Loucy (cell line): ENCODE results near the gene ANKS4B.

Source experiments
- H2AFZ ChIP-seq: fragments of 200-600 bp; sonication (generic); 2 replicates; pipeline ENCODE4 v1.6.0; 2016; ENCODE audit warnings: antibody characterized with exemption, mild to moderate bottlenecking, low read length, moderate library complexity
- H3F3A ChIP-seq: fragments of 200-600 bp; 2 replicates; pipeline ENCODE4 v1.6.0; 2016; ENCODE audit warnings: antibody characterized with exemption, low read depth, mild to moderate bottlenecking
- H3K27me3 ChIP-seq: fragments of 200-600 bp; sonication (generic); 2 replicates; pipeline ENCODE4 v1.6.1; 2014; ENCODE audit warnings: low read length, mild to moderate bottlenecking; ENCODE audit not compliant: insufficient read depth, poor library complexity, severe bottlenecking
- H3K36me3 ChIP-seq: fragments of 200-600 bp; sonication (generic); 2 replicates; pipeline ENCODE4 v1.6.1; 2016; ENCODE audit warnings: low read length; ENCODE audit not compliant: insufficient read depth
- H3K4me1 ChIP-seq: fragments of 200-600 bp; sonication (generic); 2 replicates; pipeline ENCODE4 v1.5.1; 2014; ENCODE audit warnings: low read length, mild to moderate bottlenecking; ENCODE audit not compliant: insufficient read depth, poor library complexity, severe bottlenecking
- H3K4me2 ChIP-seq: fragments of 200-600 bp; sonication (generic); 2 replicates; pipeline ENCODE4 v1.6.0; 2014; ENCODE audit warnings: antibody characterized with exemption, low read length, low read depth, mild to moderate bottlenecking; ENCODE audit not compliant: poor library complexity, severe bottlenecking
- H3K4me3 ChIP-seq: fragments of 200-600 bp; sonication (generic); 2 replicates; pipeline ENCODE4 v1.5.1; 2014; ENCODE audit warnings: low read length, mild to moderate bottlenecking, mixed read lengths; ENCODE audit not compliant: poor library complexity, severe bottlenecking
- H3K79me2 ChIP-seq: fragments of 200-600 bp; sonication (generic); 2 replicates; pipeline ENCODE4 v1.6.1; 2014; ENCODE audit warnings: low read length; ENCODE audit not compliant: insufficient read depth
- H3K9ac ChIP-seq: fragments of 200-600 bp; sonication (generic); 2 replicates; pipeline ENCODE4 v1.6.0; 2014; ENCODE audit warnings: mild to moderate bottlenecking, low read depth, low read length, moderate library complexity; ENCODE audit not compliant: poor library complexity, severe bottlenecking
- H3K9me2 ChIP-seq: fragments of 200-600 bp; sonication (generic); replicated peaks from 2 replicates; pipeline ENCODE4 v1.6.1; 2016; ENCODE audit warnings: low read depth, low read length, mixed read lengths
- H3K9me3 ChIP-seq: fragments of 200-600 bp; sonication (generic); 2 replicates; pipeline ENCODE4 v1.6.1; 2014; ENCODE audit warnings: mild to moderate bottlenecking, antibody characterized with exemption, low read length, low read depth; ENCODE audit not compliant: insufficient read depth
- H4K20me1 ChIP-seq: fragments of 200-600 bp; sonication (generic); 2 replicates; pipeline ENCODE4 v1.6.0; 2014; ENCODE audit warnings: antibody characterized with exemption, low read length, mild to moderate bottlenecking; ENCODE audit not compliant: insufficient read depth, poor library complexity, severe bottlenecking
- CTCF ChIP-seq: fragments of 200-600 bp; sonication (generic); conservative IDR thresholded peaks from 2 replicates; pipeline ENCODE4 v1.5.1; 2014; ENCODE audit warnings: mild to moderate bottlenecking, antibody characterized with exemption, low read length
- EZH2phosphoT487 ChIP-seq: fragments of 200-600 bp; IDR thresholded peaks from 2 replicates; pipeline ENCODE4 v1.6.1; 2018; ENCODE audit warnings: antibody characterized with exemption, mild to moderate bottlenecking, moderate library complexity, borderline replicate concordance

ANKS4B gene

DNA sequence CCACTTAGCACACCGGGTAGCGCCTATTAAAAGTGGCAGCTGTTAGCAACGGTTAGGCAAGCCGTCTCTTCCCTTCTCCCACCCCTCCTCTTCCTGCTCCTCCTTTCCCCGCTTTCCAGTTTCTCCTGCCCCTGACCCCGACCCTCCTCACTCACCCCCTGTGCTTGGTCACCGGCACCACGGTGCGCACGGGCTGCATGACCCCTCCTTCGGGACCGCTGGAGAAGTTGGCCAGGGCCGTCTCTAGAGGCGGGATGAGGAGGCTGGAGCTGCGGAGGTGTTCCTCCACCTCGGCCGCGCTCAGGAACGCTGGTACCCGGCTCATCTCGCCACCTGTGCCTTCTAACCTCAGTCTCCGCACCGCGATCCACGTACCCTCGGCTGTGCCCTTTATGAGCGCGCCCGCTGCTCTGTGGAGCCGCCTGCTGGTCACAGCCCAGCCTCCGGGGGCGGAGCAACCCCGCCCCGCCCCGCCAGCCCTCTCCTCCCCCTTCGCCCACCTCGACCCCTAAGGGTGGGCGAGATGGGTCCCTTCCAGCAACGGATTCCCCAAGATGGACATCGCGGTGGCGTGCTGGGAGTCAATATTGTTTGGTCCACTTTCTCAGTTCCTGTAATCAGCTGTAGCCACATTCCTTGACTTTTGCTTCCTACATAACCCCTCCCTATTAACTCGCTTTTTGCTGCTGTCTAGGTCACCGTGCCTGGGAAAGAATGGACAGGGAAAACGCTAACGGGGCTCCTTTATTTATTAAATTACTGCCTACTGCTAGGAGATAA lies 44.6 kb downstream of the ANKS4B start, which contains the start of gene CRYM:
TSS of gene CRYM (minus strand) at position 364 of the 780 bp plus-strand sequence. CDS start at position 325, 39 bp downstream.
- H3F3A ChIP-seq: no peaks in the 10 kb centered on the region
- H3K4me3 ChIP-seq: no peak within 1 kb of the TSS
- no peaks in the 10 kb centered on the region for H3K36me3 ChIP-seq
- H2AFZ ChIP-seq: no peak within 1 kb of the TSS
- no peaks in the 10 kb centered on the region for H3K79me2 ChIP-seq
- no peaks in the 10 kb centered on the region for H3K9me2 ChIP-seq
- H3K4me1 ChIP-seq: no peaks in the 10 kb centered on the region
- H4K20me1 ChIP-seq: no peaks in the 10 kb centered on the region
- H3K9ac ChIP-seq: no peak within 1 kb of the TSS
- TF ChIP-seq EZH2phosphoT487: no peak
- no peak for TF ChIP-seq CTCF
- no peaks in the 10 kb centered on the region for H3K9me3 ChIP-seq
- H3K27me3 ChIP-seq: peaks cover 3% of the 10 kb centered on the region
- no peak within 1 kb of the TSS for H3K4me2 ChIP-seq

- no peaks in the 10 kb centered on the region for H4K20me1 ChIP-seq
- H3F3A ChIP-seq: no peaks in the 10 kb centered on the region
- no peaks in the 10 kb centered on the region for H3K79me2 ChIP-seq
- H3K4me1 ChIP-seq: no peaks in the 10 kb centered on the region
- TF ChIP-seq EZH2phosphoT487: no peak
- no peak for TF ChIP-seq CTCF
- H3K4me2 ChIP-seq: no peak overlapping the region
- no peaks in the 10 kb centered on the region for H3K36me3 ChIP-seq
- no peaks in the 10 kb centered on the region for H3K9me3 ChIP-seq
- H3K9me2 ChIP-seq: no peaks in the 10 kb centered on the region
- H3K4me3 ChIP-seq: no peak overlapping the region
- peaks cover 10% of the 10 kb centered on the region for H3K27me3 ChIP-seq
- H2AFZ ChIP-seq: no peak overlapping the region
- H3K9ac ChIP-seq: no peak overlapping the region
Measured at GRCh38 chr16:21279501-21279900, 46.0 kb downstream of the ANKS4B start.

DNA sequence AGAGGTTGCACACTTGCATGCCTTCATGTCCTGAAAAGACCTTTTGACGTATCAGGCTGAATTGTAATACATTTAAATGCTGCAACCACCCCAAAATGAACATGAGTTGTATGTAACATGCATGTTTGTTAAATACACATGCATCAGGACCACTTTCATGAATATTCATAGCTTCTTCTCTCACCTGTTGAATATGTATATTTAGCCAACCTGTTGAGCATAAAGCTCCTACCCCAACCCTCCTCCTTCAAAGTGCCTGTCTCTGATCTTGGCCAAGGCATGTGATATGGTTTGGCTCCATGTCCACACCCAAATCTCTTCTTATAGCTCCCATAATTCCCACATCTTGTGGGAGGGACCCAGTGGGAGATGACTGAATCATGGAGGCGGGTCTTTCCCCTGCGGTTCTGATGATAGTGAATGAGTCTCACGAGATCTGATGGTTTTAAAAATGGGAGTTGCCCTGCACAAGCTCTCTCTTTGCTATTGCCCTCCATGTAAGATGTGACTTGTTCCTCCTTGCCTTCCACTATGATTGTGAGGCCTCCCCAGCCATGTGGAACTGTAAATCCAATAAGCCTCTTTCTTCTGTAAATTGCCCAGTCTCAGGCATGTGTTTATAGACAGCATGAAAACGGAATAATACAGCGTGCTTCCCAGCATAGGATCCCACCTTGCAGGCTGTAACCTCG lies 48.3 kb downstream of the ANKS4B start:
- Histone ChIP-seq H3K9me2 (no peaks in the 10 kb centered on the region), H3F3A (no peaks in the 10 kb centered on the region), H3K9me3 (no peaks in the 10 kb centered on the region), H3K4me2 (no peak overlapping the region), H3K9ac (no peak overlapping the region), H3K36me3 (no peaks in the 10 kb centered on the region), H3K27me3 (peaks cover 10% of the 10 kb centered on the region), H3K79me2 (no peaks in the 10 kb centered on the region), H3K4me1 (no peaks in the 10 kb centered on the region), H4K20me1 (no peaks in the 10 kb centered on the region), H2AFZ (no peak overlapping the region), H3K4me3 (no peak overlapping the region)
- TF ChIP-seq CTCF (no peak), EZH2phosphoT487 (no peak)
